ENCODE measurements around the gene COX6B2.
A peak's percentile ranks its signal among the peaks of the same experiment; 100 is the strongest.

Gene COX6B2

DNA sequence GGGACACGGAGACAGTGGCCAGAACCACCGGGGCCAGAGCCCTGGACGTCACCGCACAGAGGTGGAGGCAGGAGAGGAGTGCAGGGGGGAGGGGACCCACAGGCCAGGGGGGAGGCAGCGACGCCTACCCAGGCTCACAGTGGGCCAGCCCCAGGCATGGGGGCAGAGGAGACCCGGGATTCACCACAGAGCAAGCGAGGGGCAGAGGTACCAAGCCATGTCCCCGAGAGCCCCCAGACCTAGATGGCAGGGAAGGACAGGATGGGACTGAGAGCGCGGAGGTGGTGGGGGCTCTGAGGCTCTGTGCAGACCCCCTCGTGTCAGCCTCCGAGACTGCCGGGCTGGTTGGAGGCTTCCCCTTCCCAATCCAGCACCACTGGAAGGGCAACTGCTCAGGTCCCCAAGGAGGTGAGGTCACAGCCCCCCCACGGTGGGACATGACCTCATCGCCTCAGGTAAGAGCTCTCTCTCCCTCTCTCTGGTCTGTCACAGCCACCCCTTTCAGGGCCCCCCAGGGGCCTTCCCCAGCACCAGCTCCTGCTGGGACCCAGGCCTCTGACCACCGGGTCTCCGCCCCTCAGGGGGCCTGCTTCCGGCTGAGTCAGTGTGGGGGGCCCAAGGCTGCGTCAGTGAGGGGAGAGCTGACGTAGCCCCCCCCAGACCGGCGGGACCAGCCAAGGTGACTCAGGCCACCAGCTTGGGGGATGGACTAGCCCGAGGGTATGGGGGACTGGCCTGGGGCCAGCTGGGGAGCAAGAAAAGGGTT is 18.0 kb upstream of the COX6B2 start:
- POLR2A ChIA-PET, result interaction anchor here (0.5 to 1.8 kb wide), 11 partner anchors 9 to 113 kb away, joined by 3 to 12 read pairs (median 4); partner anchors contain the start of genes HSPBP1, KMT5C, PPP6R1 and TMEM238
- TF ChIP-seq ZNF335 (tag by site-specific recombination; conservative IDR thresholded peaks at IDR 0.05) (peak; percentile 34; the same call in 1 of the 2 replicates), IKZF3 (tag by site-specific recombination; IDR thresholded peaks at IDR 0.05) (peak; percentile 65; the same call in 1 of the 2 replicates), GLIS1 (tag by site-specific recombination; IDR thresholded peaks at IDR 0.05) (peak; percentile 99), ZNF426 (tag by site-specific recombination; IDR thresholded peaks at IDR 0.05) (no peak), SP7 (tag by site-specific recombination; IDR thresholded peaks at IDR 0.05) (peak; percentile 43), FEZF1 (tag by site-specific recombination; IDR thresholded peaks at IDR 0.05) (no peak), ZBTB21 (tag by site-specific recombination; IDR thresholded peaks at IDR 0.05) (0 out of 2 replicates have a peak, but pooled peaks have one; percentile 46), ZNF626 (tag by site-specific recombination; IDR thresholded peaks at IDR 0.05) (no peak)
- TF ChIP-seq, protein P1, sequence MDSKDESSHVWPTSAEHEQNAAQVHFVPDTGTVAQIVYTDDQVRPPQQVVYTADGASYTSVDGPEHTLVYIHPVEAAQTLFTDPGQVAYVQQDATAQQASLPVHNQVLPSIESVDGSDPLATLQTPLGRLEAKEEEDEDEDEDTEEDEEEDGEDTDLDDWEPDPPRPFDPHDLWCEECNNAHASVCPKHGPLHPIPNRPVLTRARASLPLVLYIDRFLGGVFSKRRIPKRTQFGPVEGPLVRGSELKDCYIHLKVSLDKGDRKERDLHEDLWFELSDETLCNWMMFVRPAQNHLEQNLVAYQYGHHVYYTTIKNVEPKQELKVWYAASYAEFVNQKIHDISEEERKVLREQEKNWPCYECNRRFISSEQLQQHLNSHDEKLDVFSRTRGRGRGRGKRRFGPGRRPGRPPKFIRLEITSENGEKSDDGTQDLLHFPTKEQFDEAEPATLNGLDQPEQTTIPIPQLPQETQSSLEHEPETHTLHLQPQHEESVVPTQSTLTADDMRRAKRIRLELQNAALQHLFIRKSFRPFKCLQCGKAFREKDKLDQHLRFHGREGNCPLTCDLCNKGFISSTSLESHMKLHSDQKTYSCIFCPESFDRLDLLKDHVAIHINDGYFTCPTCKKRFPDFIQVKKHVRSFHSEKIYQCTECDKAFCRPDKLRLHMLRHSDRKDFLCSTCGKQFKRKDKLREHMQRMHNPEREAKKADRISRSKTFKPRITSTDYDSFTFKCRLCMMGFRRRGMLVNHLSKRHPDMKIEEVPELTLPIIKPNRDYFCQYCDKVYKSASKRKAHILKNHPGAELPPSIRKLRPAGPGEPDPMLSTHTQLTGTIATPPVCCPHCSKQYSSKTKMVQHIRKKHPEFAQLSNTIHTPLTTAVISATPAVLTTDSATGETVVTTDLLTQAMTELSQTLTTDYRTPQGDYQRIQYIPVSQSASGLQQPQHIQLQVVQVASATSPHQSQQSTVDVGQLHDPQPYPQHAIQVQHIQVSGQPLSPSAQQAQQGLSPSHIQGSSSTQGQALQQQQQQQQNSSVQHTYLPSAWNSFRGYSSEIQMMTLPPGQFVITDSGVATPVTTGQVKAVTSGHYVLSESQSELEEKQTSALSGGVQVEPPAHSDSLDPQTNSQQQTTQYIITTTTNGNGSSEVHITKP (tag by site-specific recombination; IDR thresholded peaks at IDR 0.05), result peak; percentile 36; the same call in 1 of the 2 replicates
- TF ChIP-seq, protein P2, sequence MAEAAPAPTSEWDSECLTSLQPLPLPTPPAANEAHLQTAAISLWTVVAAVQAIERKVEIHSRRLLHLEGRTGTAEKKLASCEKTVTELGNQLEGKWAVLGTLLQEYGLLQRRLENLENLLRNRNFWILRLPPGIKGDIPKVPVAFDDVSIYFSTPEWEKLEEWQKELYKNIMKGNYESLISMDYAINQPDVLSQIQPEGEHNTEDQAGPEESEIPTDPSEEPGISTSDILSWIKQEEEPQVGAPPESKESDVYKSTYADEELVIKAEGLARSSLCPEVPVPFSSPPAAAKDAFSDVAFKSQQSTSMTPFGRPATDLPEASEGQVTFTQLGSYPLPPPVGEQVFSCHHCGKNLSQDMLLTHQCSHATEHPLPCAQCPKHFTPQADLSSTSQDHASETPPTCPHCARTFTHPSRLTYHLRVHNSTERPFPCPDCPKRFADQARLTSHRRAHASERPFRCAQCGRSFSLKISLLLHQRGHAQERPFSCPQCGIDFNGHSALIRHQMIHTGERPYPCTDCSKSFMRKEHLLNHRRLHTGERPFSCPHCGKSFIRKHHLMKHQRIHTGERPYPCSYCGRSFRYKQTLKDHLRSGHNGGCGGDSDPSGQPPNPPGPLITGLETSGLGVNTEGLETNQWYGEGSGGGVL (tag by site-specific recombination; IDR thresholded peaks at IDR 0.05), result peak; percentile 95
- TF ChIP-seq, protein P3, sequence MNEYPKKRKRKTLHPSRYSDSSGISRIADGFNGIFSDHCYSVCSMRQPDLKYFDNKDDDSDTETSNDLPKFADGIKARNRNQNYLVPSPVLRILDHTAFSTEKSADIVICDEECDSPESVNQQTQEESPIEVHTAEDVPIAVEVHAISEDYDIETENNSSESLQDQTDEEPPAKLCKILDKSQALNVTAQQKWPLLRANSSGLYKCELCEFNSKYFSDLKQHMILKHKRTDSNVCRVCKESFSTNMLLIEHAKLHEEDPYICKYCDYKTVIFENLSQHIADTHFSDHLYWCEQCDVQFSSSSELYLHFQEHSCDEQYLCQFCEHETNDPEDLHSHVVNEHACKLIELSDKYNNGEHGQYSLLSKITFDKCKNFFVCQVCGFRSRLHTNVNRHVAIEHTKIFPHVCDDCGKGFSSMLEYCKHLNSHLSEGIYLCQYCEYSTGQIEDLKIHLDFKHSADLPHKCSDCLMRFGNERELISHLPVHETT (tag by site-specific recombination; IDR thresholded peaks at IDR 0.05), result 0 out of 2 replicates have a peak, but pooled peaks have one; percentile 28
- TF ChIP-seq, protein P4, sequence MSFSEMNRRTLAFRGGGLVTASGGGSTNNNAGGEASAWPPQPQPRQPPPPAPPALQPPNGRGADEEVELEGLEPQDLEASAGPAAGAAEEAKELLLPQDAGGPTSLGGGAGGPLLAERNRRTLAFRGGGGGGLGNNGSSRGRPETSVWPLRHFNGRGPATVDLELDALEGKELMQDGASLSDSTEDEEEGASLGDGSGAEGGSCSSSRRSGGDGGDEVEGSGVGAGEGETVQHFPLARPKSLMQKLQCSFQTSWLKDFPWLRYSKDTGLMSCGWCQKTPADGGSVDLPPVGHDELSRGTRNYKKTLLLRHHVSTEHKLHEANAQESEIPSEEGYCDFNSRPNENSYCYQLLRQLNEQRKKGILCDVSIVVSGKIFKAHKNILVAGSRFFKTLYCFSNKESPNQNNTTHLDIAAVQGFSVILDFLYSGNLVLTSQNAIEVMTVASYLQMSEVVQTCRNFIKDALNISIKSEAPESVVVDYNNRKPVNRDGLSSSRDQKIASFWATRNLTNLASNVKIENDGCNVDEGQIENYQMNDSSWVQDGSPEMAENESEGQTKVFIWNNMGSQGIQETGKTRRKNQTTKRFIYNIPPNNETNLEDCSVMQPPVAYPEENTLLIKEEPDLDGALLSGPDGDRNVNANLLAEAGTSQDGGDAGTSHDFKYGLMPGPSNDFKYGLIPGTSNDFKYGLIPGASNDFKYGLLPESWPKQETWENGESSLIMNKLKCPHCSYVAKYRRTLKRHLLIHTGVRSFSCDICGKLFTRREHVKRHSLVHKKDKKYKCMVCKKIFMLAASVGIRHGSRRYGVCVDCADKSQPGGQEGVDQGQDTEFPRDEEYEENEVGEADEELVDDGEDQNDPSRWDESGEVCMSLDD (tag by site-specific recombination; IDR thresholded peaks at IDR 0.05), result peak; percentile 23; the same call in 1 of the 2 replicates
- TF ChIP-seq, protein P5, sequence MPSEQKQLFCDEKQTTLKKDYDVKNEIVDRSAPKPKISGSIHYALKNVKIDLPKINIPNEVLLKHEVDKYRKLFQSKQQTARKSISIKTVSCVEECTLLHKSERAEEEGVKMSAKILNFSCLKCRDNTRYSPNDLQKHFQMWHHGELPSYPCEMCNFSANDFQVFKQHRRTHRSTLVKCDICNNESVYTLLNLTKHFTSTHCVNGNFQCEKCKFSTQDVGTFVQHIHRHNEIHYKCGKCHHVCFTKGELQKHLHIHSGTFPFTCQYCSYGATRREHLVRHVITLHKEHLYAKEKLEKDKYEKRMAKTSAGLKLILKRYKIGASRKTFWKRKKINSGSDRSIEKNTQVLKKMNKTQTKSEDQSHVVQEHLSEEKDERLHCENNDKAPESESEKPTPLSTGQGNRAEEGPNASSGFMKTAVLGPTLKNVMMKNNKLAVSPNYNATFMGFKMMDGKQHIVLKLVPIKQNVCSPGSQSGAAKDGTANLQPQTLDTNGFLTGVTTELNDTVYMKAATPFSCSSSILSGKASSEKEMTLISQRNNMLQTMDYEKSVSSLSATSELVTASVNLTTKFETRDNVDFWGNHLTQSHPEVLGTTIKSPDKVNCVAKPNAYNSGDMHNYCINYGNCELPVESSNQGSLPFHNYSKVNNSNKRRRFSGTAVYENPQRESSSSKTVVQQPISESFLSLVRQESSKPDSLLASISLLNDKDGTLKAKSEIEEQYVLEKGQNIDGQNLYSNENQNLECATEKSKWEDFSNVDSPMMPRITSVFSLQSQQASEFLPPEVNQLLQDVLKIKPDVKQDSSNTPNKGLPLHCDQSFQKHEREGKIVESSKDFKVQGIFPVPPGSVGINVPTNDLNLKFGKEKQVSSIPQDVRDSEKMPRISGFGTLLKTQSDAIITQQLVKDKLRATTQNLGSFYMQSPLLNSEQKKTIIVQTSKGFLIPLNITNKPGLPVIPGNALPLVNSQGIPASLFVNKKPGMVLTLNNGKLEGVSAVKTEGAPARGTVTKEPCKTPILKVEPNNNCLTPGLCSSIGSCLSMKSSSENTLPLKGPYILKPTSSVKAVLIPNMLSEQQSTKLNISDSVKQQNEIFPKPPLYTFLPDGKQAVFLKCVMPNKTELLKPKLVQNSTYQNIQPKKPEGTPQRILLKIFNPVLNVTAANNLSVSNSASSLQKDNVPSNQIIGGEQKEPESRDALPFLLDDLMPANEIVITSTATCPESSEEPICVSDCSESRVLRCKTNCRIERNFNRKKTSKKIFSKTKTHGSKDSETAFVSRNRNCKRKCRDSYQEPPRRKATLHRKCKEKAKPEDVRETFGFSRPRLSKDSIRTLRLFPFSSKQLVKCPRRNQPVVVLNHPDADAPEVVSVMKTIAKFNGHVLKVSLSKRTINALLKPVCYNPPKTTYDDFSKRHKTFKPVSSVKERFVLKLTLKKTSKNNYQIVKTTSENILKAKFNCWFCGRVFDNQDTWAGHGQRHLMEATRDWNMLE (tag by site-specific recombination; conservative IDR thresholded peaks at IDR 0.05; ENCODE audit: low read depth), result no peak
- TF ChIP-seq, protein P6, sequence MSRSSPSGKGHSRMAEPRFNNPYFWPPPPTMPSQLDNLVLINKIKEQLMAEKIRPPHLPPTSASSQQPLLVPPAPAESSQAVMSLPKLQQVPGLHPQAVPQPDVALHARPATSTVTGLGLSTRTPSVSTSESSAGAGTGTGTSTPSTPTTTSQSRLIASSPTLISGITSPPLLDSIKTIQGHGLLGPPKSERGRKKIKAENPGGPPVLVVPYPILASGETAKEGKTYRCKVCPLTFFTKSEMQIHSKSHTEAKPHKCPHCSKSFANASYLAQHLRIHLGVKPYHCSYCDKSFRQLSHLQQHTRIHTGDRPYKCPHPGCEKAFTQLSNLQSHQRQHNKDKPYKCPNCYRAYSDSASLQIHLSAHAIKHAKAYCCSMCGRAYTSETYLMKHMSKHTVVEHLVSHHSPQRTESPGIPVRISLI (tag by site-specific recombination; IDR thresholded peaks at IDR 0.05), result no peak
- TF ChIP-seq, protein P7, sequence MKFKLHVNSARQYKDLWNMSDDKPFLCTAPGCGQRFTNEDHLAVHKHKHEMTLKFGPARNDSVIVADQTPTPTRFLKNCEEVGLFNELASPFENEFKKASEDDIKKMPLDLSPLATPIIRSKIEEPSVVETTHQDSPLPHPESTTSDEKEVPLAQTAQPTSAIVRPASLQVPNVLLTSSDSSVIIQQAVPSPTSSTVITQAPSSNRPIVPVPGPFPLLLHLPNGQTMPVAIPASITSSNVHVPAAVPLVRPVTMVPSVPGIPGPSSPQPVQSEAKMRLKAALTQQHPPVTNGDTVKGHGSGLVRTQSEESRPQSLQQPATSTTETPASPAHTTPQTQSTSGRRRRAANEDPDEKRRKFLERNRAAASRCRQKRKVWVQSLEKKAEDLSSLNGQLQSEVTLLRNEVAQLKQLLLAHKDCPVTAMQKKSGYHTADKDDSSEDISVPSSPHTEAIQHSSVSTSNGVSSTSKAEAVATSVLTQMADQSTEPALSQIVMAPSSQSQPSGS (tag by site-specific recombination; IDR thresholded peaks at IDR 0.05; ENCODE audit: low read depth), result peak; percentile 76

More for the DNA sequence above, 18.0 kb upstream of the COX6B2 start:
- CTCF ChIA-PET, result interaction anchor here (0.9 to 1.2 kb wide), 4 partner anchors 40 to 259 kb away, joined by 3 to 10 read pairs (median 3); no protein-coding TSS in a partner anchor
- H3K27ac ChIP-seq (ENCODE audit: extremely low read depth, low read depth, low read length), result no peak overlapping the region
- H3K4me1 ChIP-seq (ENCODE audit: control insufficient read depth, insufficient read depth, low read length), result peaks cover 5% of the 10 kb centered on the region; the same call in 1 of the 2 replicates
- H3K9me3 ChIP-seq (ENCODE audit: control insufficient read depth, insufficient read depth, low read depth, low read length), result no peaks in the 10 kb centered on the region
- H3K36me3 ChIP-seq (ENCODE audit: control insufficient read depth in 2 of 2, insufficient read depth in 1 of 2, low read length in 2 of 2), result no peaks in the 10 kb centered on the region
- H3K4me3 ChIP-seq (ENCODE audit: low read depth, low read length), result no peak overlapping the region

Measured in HEK293 (cell line).